ENCODE results near the gene ITPA. TPM values are rescaled to one million over a fixed set of nuclear protein-coding genes. Genes with fewer than 3 reads are reported as not detected.
A peak's percentile ranks its signal among the peaks of the same experiment; 100 is the strongest.

ITPA gene
- total and polyA plus RNA-seq, 2 of the 13 experiments (the other 11 are each of a cell fraction or from before 2014, with no cell fraction given) = 60.1 to 103 TPM

GRCh38 chr20:3248167-3248992, 39.1 kb downstream of the ITPA start (continued):
- TF ChIP-seq SOX5 (CRISPR knock-in tag; IDR thresholded peaks at IDR 0.05; ENCODE audit: borderline replicate concordance) (0 out of 2 replicates have a peak, but pooled peaks have one; percentile 12), SMARCE1 (IDR thresholded peaks at IDR 0.05; ENCODE audit: borderline replicate concordance) (no peak), GLI4 (CRISPR knock-in tag; IDR thresholded peaks at IDR 0.05; ENCODE audit: borderline replicate concordance) (0 out of 2 replicates have a peak, but pooled peaks have one; percentile 19), MAX (IDR thresholded peaks at IDR 0.05) (peak; percentile 43; the same call in 1 of the 2 replicates), ZNF274 (CRISPR knock-in tag; IDR thresholded peaks at IDR 0.05) (peak; percentile 74), LBX2 (CRISPR knock-in tag; IDR thresholded peaks at IDR 0.05; ENCODE audit: borderline replicate concordance) (peak; percentile 51; the same call in 1 of the 2 replicates), ZNF276 (CRISPR knock-in tag; IDR thresholded peaks at IDR 0.05; ENCODE audit: low read depth) (0 out of 2 replicates have a peak, but pooled peaks have one; percentile 34)

GRCh38 chr20:3248993-3249347, 39.7 kb downstream of the ITPA start:
- Histone ChIP-seq H3K27ac (ENCODE audit: extremely low read length, insufficient read depth, low read length) (no peak overlapping the region), H3K79me2 (ENCODE audit: insufficient read depth, low read length) (no peaks in the 10 kb centered on the region), H2AFZ (ENCODE audit: low read length) (no peak overlapping the region), H3K9me3 (ENCODE audit: low read length) (no peaks in the 10 kb centered on the region), H3K27me3 (ENCODE audit: control insufficient read depth in 1 of 2, insufficient read depth in 2 of 2, low read length in 2 of 2) (peaks cover 1 to 11% of the 10 kb centered on the region in 2 experiments; a peak in 2 of 5 replicates), H3K9ac (ENCODE audit: insufficient read depth, low read depth, low read length) (no peak overlapping the region), H3K36me3 (replicated peaks in 1 of 2; ENCODE audit: control insufficient read depth in 1 of 2, insufficient read depth in 2 of 2, low read length in 2 of 2) (no peaks in the 10 kb centered on the region; a peak in 2 of 5 replicates), H3K4me1 (ENCODE audit: insufficient read depth, low read length) (peaks cover 42% of the 10 kb centered on the region), H4K20me1 (ENCODE audit: insufficient read depth, low read length) (no peaks in the 10 kb centered on the region), H3K4me3 (replicated peaks in 1 of 3; ENCODE audit: insufficient read depth in 1 of 3, low read depth in 2 of 3, low read length in 3 of 3) (peak overlapping the region; percentile 20 to 61 (median 35); a peak in 5 of 6 replicates), H3K4me2 (ENCODE audit: low read depth, low read length) (peak overlapping the region; percentile 68)
- in situ Hi-C loops (cut with HindIII; ENCODE audit: extremely low pct_ligation_motif_present, low pct_unique_long_range_greater_than_20kb) (no loop called here), intact Hi-C loops (cut with micrococcal nuclease; ENCODE audit: unreplicated experiment) (loop anchor here (10.0 kb wide), 1 partner anchor 84 kb away; no protein-coding TSS in a partner anchor)
- CTCF ChIA-PET (ENCODE audit: low intra/inter-chr PET ratio, low total read pairs) = interaction anchor here (3.7 kb wide), 1 partner anchor 30 kb away, joined by 86 read pairs; no protein-coding TSS in a partner anchor
- DNase-seq (ENCODE audit: low spot score) (no peak), ATAC-seq (no peak; the same call in 2 of the 3 replicates), FAIRE-seq (no peak)
- BruUV-seq (replicated peaks) = no TSS peak
- POLR2A ChIA-PET = interaction anchor here (0.6 to 7.9 kb wide), 3 partner anchors 28 to 40 kb away, joined by 3 to 110 read pairs (median 3); partner anchors contain the start of gene ITPA
- WGBS (ENCODE audit: low lambda C conversion rate) = 59% methylated on average over 18 of the region's 18 CpGs
- TF ChIP-seq ZNF687 (CRISPR knock-in tag; IDR thresholded peaks at IDR 0.05) (peak; percentile 52), ZSCAN31 (CRISPR knock-in tag; IDR thresholded peaks at IDR 0.05; ENCODE audit: low read depth) (0 out of 2 replicates have a peak, but pooled peaks have one; percentile 16), GMEB2 (CRISPR knock-in tag; IDR thresholded peaks at IDR 0.05; ENCODE audit: low read depth) (no peak), NR2F1 (CRISPR knock-in tag; IDR thresholded peaks at IDR 0.05) (no peak), HIVEP1 (CRISPR knock-in tag; IDR thresholded peaks at IDR 0.05) (0 out of 2 replicates have a peak, but pooled peaks have one; percentile 10)

Measured in HepG2 (cell line).